Neural cell (in vitro differentiated cells): Measurements from ENCODE around the gene C2orf69. TPM values are rescaled to one million over a fixed set of nuclear protein-coding genes. Genes with fewer than 3 reads are reported as not detected.

Experiments used
- H2AFZ ChIP-seq: fragments of 200-600, 300-800 bp; sonication (generic), shearing (Covaris generic); 2 replicates; pipeline ENCODE4 v1.6.0; 2014; ENCODE audit warnings: low read depth, mild to moderate bottlenecking, antibody characterized with exemption, low read length, moderate library complexity
- H3F3A ChIP-seq: fragments of 200-600 bp; shearing (Covaris generic); 2 replicates; pipeline ENCODE4 v1.6.1; 2016; ENCODE audit warnings: mild to moderate bottlenecking, moderate library complexity, mixed read lengths, antibody characterized with exemption, low read length; ENCODE audit not compliant: insufficient read depth, poor library complexity, severe bottlenecking
- H3K27ac ChIP-seq: fragments of 200-600, 300-800 bp; sonication (generic), shearing (Covaris generic); 2 replicates; pipeline ENCODE4 v1.5.1; 2014; ENCODE audit warnings: mild to moderate bottlenecking, low read length, moderate library complexity
- H3K27me3 ChIP-seq: fragments of 300-800, 200-600 bp; sonication (generic), shearing (Covaris generic); 2 replicates; pipeline ENCODE4 v1.6.0; 2014; ENCODE audit warnings: mild to moderate bottlenecking, low read depth, low read length, moderate library complexity; ENCODE audit not compliant: insufficient read depth
- H3K36me3 ChIP-seq: fragments of 300-800, 200-600 bp; sonication (generic), shearing (Covaris generic); 2 replicates; pipeline ENCODE4 v1.5.1; 2014; ENCODE audit warnings: mild to moderate bottlenecking, antibody characterized with exemption, low read length, moderate library complexity; ENCODE audit not compliant: insufficient read depth
- H3K4me2 ChIP-seq: fragments of 300-800, 200-600 bp; sonication (generic), shearing (Covaris generic); 2 replicates; pipeline ENCODE4 v1.6.0; 2014; ENCODE audit warnings: mild to moderate bottlenecking, low read length
- H3K4me3 ChIP-seq: fragments of 300-800, 200-600 bp; sonication (generic), shearing (Covaris generic); 2 replicates; pipeline ENCODE4 v1.5.1; 2014; ENCODE audit warnings: mild to moderate bottlenecking, low read length, moderate library complexity
- H3K79me2 ChIP-seq: fragments of 200-600 bp; shearing (Covaris generic); replicated peaks from 2 replicates; pipeline ENCODE4 v1.6.0; 2014; ENCODE audit warnings: mild to moderate bottlenecking, low read length, moderate library complexity; ENCODE audit not compliant: insufficient read depth
- H3K9ac ChIP-seq: fragments of 300-800, 200-600 bp; sonication (generic), shearing (Covaris generic); 2 replicates; pipeline ENCODE4 v1.6.1; 2016; ENCODE audit warnings: mild to moderate bottlenecking, low read length, mixed read lengths
- H3K9me2 ChIP-seq: fragments of 200-600 bp; shearing (Covaris generic); 2 replicates; pipeline ENCODE4 v1.6.1; 2016; ENCODE audit warnings: mild to moderate bottlenecking, low read length, mixed read lengths; ENCODE audit not compliant: insufficient read depth
- H3K9me3 ChIP-seq: fragments of 200-600, 300-800 bp; sonication (generic), shearing (Covaris generic); 2 replicates; pipeline ENCODE4 v1.6.1; 2016; ENCODE audit warnings: mild to moderate bottlenecking, mixed run types, low read length, moderate library complexity, mixed read lengths
- H4K20me1 ChIP-seq: fragments of 200-600 bp; shearing (Covaris generic); 2 replicates; pipeline ENCODE4 v1.6.1; 2016; ENCODE audit warnings: mild to moderate bottlenecking, mixed run types; ENCODE audit not compliant: insufficient read depth
- CTCF ChIP-seq: fragments of 450-650 bp; IDR thresholded peaks from 2 replicates; pipeline ENCODE4 v1.5.1; 2014; ENCODE audit warnings: antibody characterized with exemption, mild to moderate bottlenecking, moderate library complexity; ENCODE audit not compliant: poor library complexity, severe bottlenecking
- EP300 ChIP-seq: fragments of 450-650 bp; conservative IDR thresholded peaks from 2 replicates; pipeline ENCODE4 v1.6.1; 2014; ENCODE audit warnings: antibody characterized with exemption, mild to moderate bottlenecking, moderate library complexity; ENCODE audit not compliant: poor library complexity, severe bottlenecking
- EZH2 ChIP-seq: fragments of 200-600, 300-800 bp; shearing (Covaris generic), sonication (generic); IDR thresholded peaks from 2 replicates; pipeline ENCODE4 v1.6.1; 2014; ENCODE audit warnings: antibody characterized with exemption, low read length, borderline replicate concordance, mild to moderate bottlenecking; ENCODE audit not compliant: insufficient read depth, poor library complexity, severe bottlenecking
- MXI1 ChIP-seq: fragments of 450-650 bp; conservative IDR thresholded peaks from 2 replicates; pipeline ENCODE4 v1.6.1; 2014; ENCODE audit warnings: antibody characterized with exemption, mild to moderate bottlenecking; ENCODE audit not compliant: poor library complexity, severe bottlenecking
- POLR2AphosphoS5 ChIP-seq: IDR thresholded peaks from 2 replicates; pipeline ENCODE4 v1.6.1; 2012
- RAD21 ChIP-seq: fragments of 450-650 bp; conservative IDR thresholded peaks from 2 replicates; pipeline ENCODE4 v1.6.1; 2014; ENCODE audit warnings: antibody characterized with exemption, mild to moderate bottlenecking, moderate library complexity
- REST ChIP-seq: IDR thresholded peaks from 2 replicates; pipeline ENCODE4 v1.6.1; 2012; ENCODE audit warnings: borderline replicate concordance
- SMC3 ChIP-seq: fragments of 450-650 bp; conservative IDR thresholded peaks from 2 replicates; pipeline ENCODE4 v1.6.1; 2014; ENCODE audit warnings: antibody characterized with exemption, mild to moderate bottlenecking, moderate library complexity; ENCODE audit not compliant: poor library complexity
- TAF1 ChIP-seq: IDR thresholded peaks from 2 replicates; pipeline ENCODE4 v1.6.1; 2012; ENCODE audit warnings: low read depth
- polyA plus RNA-seq: library from polyadenylated mRNA; depleted of rRNA; stranded (reverse); fragments of >200 nt; gene quantifications from 2 replicates; pipeline ENCODE4 v1.2.3, GENCODE V29; 2014

Gene C2orf69
- polyA plus RNA-seq, 1 donor from 2014 or later, result 17.3 TPM

- Histone ChIP-seq H3K4me2 (no peak overlapping the region), H3K79me2 (no peaks in the 10 kb centered on the region), H3K9me3 (no peaks in the 10 kb centered on the region), H3K9ac (no peak overlapping the region), H3K27me3 (no peaks in the 10 kb centered on the region), H3K27ac (no peak overlapping the region), H3F3A (no peaks in the 10 kb centered on the region), H4K20me1 (no peaks in the 10 kb centered on the region), H3K4me3 (no peak overlapping the region), H3K36me3 (no peaks in the 10 kb centered on the region), H2AFZ (no peak overlapping the region), H3K9me2 (no peaks in the 10 kb centered on the region)
- TF ChIP-seq RAD21, result no peak
- no peak for TF ChIP-seq MXI1
- no peak for TF ChIP-seq EZH2
- no peak for TF ChIP-seq CTCF
- no peak for TF ChIP-seq REST
- TF ChIP-seq SMC3, result no peak
- no peak for TF ChIP-seq POLR2AphosphoS5
- TF ChIP-seq EP300, result no peak
- no peak for TF ChIP-seq TAF1
These were observed 45.2 kb upstream of the C2orf69 start for GRCh38 chr2:199865905-199866304.

- Histone ChIP-seq H3K79me2 (no peaks in the 10 kb centered on the region), H3K9me2 (no peaks in the 10 kb centered on the region), H3K9ac (no peak overlapping the region), H3K9me3 (no peaks in the 10 kb centered on the region), H3K4me2 (no peak overlapping the region), H3K27me3 (no peaks in the 10 kb centered on the region), H3F3A (no peaks in the 10 kb centered on the region), H2AFZ (no peak overlapping the region), H3K36me3 (no peaks in the 10 kb centered on the region), H3K4me3 (no peak overlapping the region), H4K20me1 (no peaks in the 10 kb centered on the region), H3K27ac (no peak overlapping the region)
- TF ChIP-seq EP300, result no peak
- TF ChIP-seq TAF1, result no peak
- no peak for TF ChIP-seq MXI1
- no peak for TF ChIP-seq REST
- TF ChIP-seq CTCF, result no peak
- no peak for TF ChIP-seq RAD21
- no peak for TF ChIP-seq EZH2
- no peak for TF ChIP-seq POLR2AphosphoS5
- no peak for TF ChIP-seq SMC3
These were observed 42.5 kb upstream of the C2orf69 start for GRCh38 chr2:199868431-199869226.
